ENCODE measurements around the gene SIAH2.

GRCh38 chr3:150766742-150767141 lies 3.8 kb upstream of the SIAH2 start:
- TF ChIP-seq, protein P1, sequence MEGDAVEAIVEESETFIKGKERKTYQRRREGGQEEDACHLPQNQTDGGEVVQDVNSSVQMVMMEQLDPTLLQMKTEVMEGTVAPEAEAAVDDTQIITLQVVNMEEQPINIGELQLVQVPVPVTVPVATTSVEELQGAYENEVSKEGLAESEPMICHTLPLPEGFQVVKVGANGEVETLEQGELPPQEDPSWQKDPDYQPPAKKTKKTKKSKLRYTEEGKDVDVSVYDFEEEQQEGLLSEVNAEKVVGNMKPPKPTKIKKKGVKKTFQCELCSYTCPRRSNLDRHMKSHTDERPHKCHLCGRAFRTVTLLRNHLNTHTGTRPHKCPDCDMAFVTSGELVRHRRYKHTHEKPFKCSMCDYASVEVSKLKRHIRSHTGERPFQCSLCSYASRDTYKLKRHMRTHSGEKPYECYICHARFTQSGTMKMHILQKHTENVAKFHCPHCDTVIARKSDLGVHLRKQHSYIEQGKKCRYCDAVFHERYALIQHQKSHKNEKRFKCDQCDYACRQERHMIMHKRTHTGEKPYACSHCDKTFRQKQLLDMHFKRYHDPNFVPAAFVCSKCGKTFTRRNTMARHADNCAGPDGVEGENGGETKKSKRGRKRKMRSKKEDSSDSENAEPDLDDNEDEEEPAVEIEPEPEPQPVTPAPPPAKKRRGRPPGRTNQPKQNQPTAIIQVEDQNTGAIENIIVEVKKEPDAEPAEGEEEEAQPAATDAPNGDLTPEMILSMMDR (IDR thresholded peaks at IDR 0.05; ENCODE audit: low read length): no peak
- TF ChIP-seq EZH2 (IDR thresholded peaks at IDR 0.05; ENCODE audit: borderline replicate concordance, low read length): no peak
